H1 (cell line): ENCODE data around the gene NXN.

Experiments used
- CEBPB ChIP-seq: IDR thresholded peaks from 2 replicates; pipeline ENCODE4 v1.6.1; 2012; ENCODE audit warnings: low read depth, low read length
- POLR2A ChIP-seq, 2 experiments: IDR thresholded peaks; 1 replicate in 1 of 2; 2 replicates in 1 of 2; pipeline ENCODE4 v1.6.1; 2011; ENCODE audit warnings: low read depth in 2 of 2, low read length in 2 of 2, mild to moderate bottlenecking in 2 of 2; ENCODE audit errors: control extremely low read depth in 1 of 2
- TF ChIP-seq, protein P1 (sequence below): IDR thresholded peaks from 2 replicates; pipeline ENCODE4 v1.6.1; 2012; ENCODE audit warnings: inconsistent platforms

DNA sequence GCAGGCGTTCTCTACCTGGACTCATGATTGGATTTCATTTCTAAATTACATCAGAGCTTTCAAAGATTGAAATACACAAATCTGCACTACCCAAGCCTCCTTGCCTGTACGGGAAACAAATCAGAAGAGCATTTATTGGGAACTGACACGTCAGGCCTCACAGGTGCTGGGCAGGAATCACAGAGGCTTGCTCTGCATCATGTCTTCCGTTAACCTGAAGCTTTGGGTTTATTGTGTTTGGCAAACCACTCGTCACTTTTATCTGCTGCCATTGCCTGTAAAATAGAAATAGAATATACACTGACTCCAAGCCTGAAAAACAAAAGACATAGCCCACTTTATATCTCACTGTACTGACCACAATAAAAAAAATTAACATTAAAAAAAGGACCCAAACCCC is 219.6 kb downstream of the NXN start:
- TF ChIP-seq, protein P1, sequence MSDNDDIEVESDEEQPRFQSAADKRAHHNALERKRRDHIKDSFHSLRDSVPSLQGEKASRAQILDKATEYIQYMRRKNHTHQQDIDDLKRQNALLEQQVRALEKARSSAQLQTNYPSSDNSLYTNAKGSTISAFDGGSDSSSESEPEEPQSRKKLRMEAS = no peak
- TF ChIP-seq CEBPB (no peak), POLR2A (IDR thresholded peaks at IDR 0.05; ENCODE audit: control extremely low read depth in 1 of 2, low read depth in 2 of 2, low read length in 2 of 2) (no peak)
